ENCODE measurements around the gene PARD6B. TPM values are rescaled to one million over a fixed set of nuclear protein-coding genes. Genes with fewer than 3 reads are reported as not detected.

The PARD6B gene
- total and polyA plus RNA-seq, 11 donors, result 1.3 to 12.2 (median 4.2) TPM

DNA sequence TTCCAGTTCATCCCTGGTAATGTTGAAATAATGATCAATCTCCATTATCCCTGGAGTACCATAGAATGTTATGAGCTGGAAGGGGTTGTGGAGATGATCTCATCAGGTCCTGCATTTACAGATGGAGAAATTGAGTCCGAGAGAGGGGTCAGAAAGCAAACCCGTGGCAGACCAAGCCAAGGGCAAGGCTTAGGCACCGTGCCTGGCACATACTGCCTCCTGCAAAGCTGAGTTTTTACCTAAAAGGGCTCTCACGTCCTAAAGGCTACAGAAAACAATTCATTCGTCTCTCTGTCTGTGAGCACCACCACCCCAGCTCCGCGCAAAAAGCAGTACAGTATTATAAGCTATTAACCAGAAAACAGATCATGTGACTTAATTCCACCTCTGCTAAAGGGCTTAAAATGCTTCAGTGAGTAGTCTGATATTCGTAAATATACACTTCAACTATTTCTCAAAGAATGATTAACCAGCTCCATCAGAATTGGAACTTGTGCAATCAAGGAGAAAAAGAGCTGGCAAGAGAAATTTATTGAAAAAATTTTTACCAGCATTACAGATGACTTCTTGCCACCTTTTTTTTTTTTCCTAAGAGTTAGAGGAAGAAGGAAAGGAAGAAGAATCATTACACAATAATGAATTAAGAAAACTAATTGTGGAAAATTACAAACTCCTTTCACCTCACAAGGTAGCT lies 3.4 kb upstream of the PARD6B start:
- no peak for DNase-seq
- ATAC-seq, result no peak
- intact Hi-C loops (cut with DNase I), result no loop called here
- Histone ChIP-seq H3K36me3 (no peaks in the 10 kb centered on the region), H3K4me1 (peaks cover 0 to 46% (median 24%) of the 10 kb centered on the region in 12 donors), H3K27ac (no peak overlapping the region), H3K27me3 (peaks cover 0 to 18% (median 0%) of the 10 kb centered on the region in 9 donors), H3K9me3 (no peaks in the 10 kb centered on the region), H3K4me3 (no peak overlapping the region)
- no peak for TF ChIP-seq POLR2A (IDR thresholded peaks at IDR 0.05)
- TF ChIP-seq CTCF (IDR thresholded peaks at IDR 0.05), result no peak
- 71 to 83% (median 79%) methylated on average over 8 of the region's 8 CpGs for whole genome bisulfite sequencing, 4 donors

- Histone ChIP-seq H3K36me3 (no peaks in the 10 kb centered on the region), H3K4me1 (peaks cover 0 to 52% (median 24%) of the 10 kb centered on the region in 12 donors), H3K27me3 (peaks cover 0 to 18% (median 0%) of the 10 kb centered on the region in 9 donors), H3K9me3 (no peaks in the 10 kb centered on the region), H3K27ac (no peak overlapping the region), H3K4me3 (no peak overlapping the region)
- no peak for TF ChIP-seq POLR2A (IDR thresholded peaks at IDR 0.05)
- TF ChIP-seq CTCF (IDR thresholded peaks at IDR 0.05), result no peak
- ATAC-seq, result no peak
- WGBS, 4 donors, result 89 to 94% (median 91%) methylated on average over 4 of the region's 4 CpGs
- intact Hi-C loops (cut with DNase I), result no loop called here
- no peak for DNase-seq
These were observed 2.8 kb upstream of the PARD6B start for GRCh38 chr20:50728486-50728980.

- Histone ChIP-seq H3K27ac (peak overlapping the region in 1 of 12 donors; percentile 95), H3K27me3 (peaks cover 0 to 18% (median 0%) of the 10 kb centered on the region in 9 donors), H3K4me3 (no peak overlapping the region), H3K36me3 (no peaks in the 10 kb centered on the region), H3K4me1 (peaks cover 0 to 56% (median 22%) of the 10 kb centered on the region in 12 donors), H3K9me3 (no peaks in the 10 kb centered on the region)
- TF ChIP-seq CTCF (IDR thresholded peaks at IDR 0.05), result no peak
- no peak for TF ChIP-seq POLR2A (IDR thresholded peaks at IDR 0.05)
- WGBS, 4 donors, result 71 to 81% (median 79%) methylated on average over 11 of the region's 11 CpGs
- no peak for ATAC-seq
- no peak for DNase-seq
- intact Hi-C loops (cut with DNase I), result no loop called here
These were observed 2.2 kb upstream of the PARD6B start for GRCh38 chr20:50728981-50729874.

All from heart left ventricle (tissue), 16 donors.